Measurements from ENCODE around the gene ARL6.

Gene ARL6

GRCh38 chr3:97839944-97840343 lies 75.4 kb downstream of the ARL6 start:
- H3K27ac ChIP-seq, result no peak overlapping the region
- H3K4me3 ChIP-seq (ENCODE audit: low read depth, low read length), result no peak overlapping the region
- in situ Hi-C loops (cut with HindIII; ENCODE audit: low pct_ligation_motif_present, low sequenced_read_pairs), result no loop called here
- no peak for TF ChIP-seq CTCF (IDR thresholded peaks at IDR 0.05; ENCODE audit: low read depth, low read length, missing control alignments)
- no peak for DNase-seq
- H3K27me3 ChIP-seq (replicated peaks), result no peaks in the 10 kb centered on the region
- H3K36me3 ChIP-seq (replicated peaks), result no peaks in the 10 kb centered on the region

- in situ Hi-C loops (cut with HindIII; ENCODE audit: low pct_ligation_motif_present, low sequenced_read_pairs), result no loop called here
- no peak for DNase-seq
- H3K4me3 ChIP-seq (ENCODE audit: low read depth, low read length), result no peak overlapping the region
- no peak for TF ChIP-seq CTCF (IDR thresholded peaks at IDR 0.05; ENCODE audit: low read depth, low read length, missing control alignments)
- H3K36me3 ChIP-seq (replicated peaks), result no peaks in the 10 kb centered on the region
- no peaks in the 10 kb centered on the region for H3K27me3 ChIP-seq (replicated peaks)
- no peak overlapping the region for H3K27ac ChIP-seq
Measured at GRCh38 chr3:97841304-97841703, 76.7 kb downstream of the ARL6 start.

- H3K27me3 ChIP-seq (replicated peaks), result no peaks in the 10 kb centered on the region
- in situ Hi-C loops (cut with HindIII; ENCODE audit: low pct_ligation_motif_present, low sequenced_read_pairs), result no loop called here
- no peak for DNase-seq
- TF ChIP-seq CTCF (IDR thresholded peaks at IDR 0.05; ENCODE audit: low read depth, low read length, missing control alignments), result no peak
- no peak overlapping the region for H3K27ac ChIP-seq
- no peak overlapping the region for H3K4me3 ChIP-seq (ENCODE audit: low read depth, low read length)
- H3K36me3 ChIP-seq (replicated peaks), result no peaks in the 10 kb centered on the region
Measured at GRCh38 chr3:97841956-97842355, 77.4 kb downstream of the ARL6 start.

- no peaks in the 10 kb centered on the region for H3K27me3 ChIP-seq (replicated peaks)
Measured at GRCh38 chr3:97848779-97849178, 84.2 kb downstream of the ARL6 start.

More at GRCh38 chr3:97848779-97849178, 84.2 kb downstream of the ARL6 start:
- in situ Hi-C loops (cut with HindIII; ENCODE audit: low pct_ligation_motif_present, low sequenced_read_pairs), result no loop called here
- H3K36me3 ChIP-seq (replicated peaks), result no peaks in the 10 kb centered on the region
- no peak overlapping the region for H3K4me3 ChIP-seq (ENCODE audit: low read depth, low read length)
- TF ChIP-seq CTCF (IDR thresholded peaks at IDR 0.05; ENCODE audit: low read depth, low read length, missing control alignments), result no peak
- DNase-seq, result no peak
- no peak overlapping the region for H3K27ac ChIP-seq
